SK-N-SH (cell line): Measurements from ENCODE around the gene MYO7A.

ENCODE experiments used
- CTCF ChIP-seq: fragments of 200-600 bp; sonication (generic); IDR thresholded peaks from 2 replicates; pipeline ENCODE4 v1.6.1; 2017; ENCODE audit warnings: antibody characterized with exemption, mild to moderate bottlenecking, moderate library complexity
- SMC3 ChIP-seq: IDR thresholded peaks from 2 replicates; pipeline ENCODE4 v1.6.1; 2012; ENCODE audit warnings: low read depth, low read length, improper control_type of control experiment
- TF ChIP-seq, protein P1 (sequence below): IDR thresholded peaks from 2 replicates; pipeline ENCODE4 v1.6.1; 2012; ENCODE audit warnings: mild to moderate bottlenecking, low read depth, low read length, moderate library complexity

DNA sequence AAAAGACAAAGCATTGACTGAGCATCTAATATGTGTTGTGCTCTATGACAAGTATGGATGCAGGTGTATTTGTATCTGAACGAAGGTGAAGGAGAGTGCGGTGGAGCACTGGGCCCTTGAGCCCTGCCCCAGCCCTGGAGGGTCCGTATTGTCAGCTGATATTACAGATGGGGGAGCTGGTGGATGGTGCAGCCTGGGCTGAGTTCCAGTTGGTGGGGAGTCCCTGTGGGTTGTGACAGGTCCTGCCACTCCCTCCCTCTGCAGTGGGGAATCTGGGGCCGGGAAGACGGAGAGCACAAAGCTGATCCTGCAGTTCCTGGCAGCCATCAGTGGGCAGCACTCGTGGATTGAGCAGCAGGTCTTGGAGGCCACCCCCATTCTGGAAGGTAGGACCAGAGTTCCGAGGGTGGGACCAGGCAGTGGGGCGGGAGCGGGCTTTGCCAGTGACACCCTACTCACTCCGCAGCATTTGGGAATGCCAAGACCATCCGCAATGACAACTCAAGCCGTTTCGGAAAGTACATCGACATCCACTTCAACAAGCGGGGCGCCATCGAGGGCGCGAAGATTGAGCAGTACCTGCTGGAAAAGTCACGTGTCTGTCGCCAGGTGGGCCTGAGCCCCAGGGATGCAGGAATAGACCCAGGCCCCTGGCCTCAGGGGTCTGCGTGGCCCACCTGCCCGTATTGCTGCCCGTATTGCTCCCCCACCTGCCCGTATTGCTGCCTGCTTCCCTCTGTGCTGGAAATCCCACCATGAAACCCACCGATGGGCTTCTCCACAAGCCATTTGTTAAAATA is 28.6 kb downstream of the MYO7A start:
- no peak for TF ChIP-seq CTCF
- no peak for TF ChIP-seq SMC3
- TF ChIP-seq, protein P1, sequence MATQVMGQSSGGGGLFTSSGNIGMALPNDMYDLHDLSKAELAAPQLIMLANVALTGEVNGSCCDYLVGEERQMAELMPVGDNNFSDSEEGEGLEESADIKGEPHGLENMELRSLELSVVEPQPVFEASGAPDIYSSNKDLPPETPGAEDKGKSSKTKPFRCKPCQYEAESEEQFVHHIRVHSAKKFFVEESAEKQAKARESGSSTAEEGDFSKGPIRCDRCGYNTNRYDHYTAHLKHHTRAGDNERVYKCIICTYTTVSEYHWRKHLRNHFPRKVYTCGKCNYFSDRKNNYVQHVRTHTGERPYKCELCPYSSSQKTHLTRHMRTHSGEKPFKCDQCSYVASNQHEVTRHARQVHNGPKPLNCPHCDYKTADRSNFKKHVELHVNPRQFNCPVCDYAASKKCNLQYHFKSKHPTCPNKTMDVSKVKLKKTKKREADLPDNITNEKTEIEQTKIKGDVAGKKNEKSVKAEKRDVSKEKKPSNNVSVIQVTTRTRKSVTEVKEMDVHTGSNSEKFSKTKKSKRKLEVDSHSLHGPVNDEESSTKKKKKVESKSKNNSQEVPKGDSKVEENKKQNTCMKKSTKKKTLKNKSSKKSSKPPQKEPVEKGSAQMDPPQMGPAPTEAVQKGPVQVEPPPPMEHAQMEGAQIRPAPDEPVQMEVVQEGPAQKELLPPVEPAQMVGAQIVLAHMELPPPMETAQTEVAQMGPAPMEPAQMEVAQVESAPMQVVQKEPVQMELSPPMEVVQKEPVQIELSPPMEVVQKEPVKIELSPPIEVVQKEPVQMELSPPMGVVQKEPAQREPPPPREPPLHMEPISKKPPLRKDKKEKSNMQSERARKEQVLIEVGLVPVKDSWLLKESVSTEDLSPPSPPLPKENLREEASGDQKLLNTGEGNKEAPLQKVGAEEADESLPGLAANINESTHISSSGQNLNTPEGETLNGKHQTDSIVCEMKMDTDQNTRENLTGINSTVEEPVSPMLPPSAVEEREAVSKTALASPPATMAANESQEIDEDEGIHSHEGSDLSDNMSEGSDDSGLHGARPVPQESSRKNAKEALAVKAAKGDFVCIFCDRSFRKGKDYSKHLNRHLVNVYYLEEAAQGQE, result no peak
